AG10803 (cell line): Measurements from ENCODE around the gene TOP1.

Source experiments
- DNase-seq: peaks from one replicate; pipeline ENCODE4 v3.0.0; 2010; ENCODE audit warnings: low read depth
- H3K4me3 ChIP-seq: 2 replicates; pipeline ENCODE4 v1.5.1; 2011; ENCODE audit warnings: mild to moderate bottlenecking, low read length, control low read depth
- TF ChIP-seq, protein P1 (sequence below): conservative IDR thresholded peaks from 2 replicates; pipeline ENCODE4 v1.5.1; 2011; ENCODE audit warnings: mild to moderate bottlenecking, low read length, control low read depth, inconsistent platforms

TOP1 gene

DNA sequence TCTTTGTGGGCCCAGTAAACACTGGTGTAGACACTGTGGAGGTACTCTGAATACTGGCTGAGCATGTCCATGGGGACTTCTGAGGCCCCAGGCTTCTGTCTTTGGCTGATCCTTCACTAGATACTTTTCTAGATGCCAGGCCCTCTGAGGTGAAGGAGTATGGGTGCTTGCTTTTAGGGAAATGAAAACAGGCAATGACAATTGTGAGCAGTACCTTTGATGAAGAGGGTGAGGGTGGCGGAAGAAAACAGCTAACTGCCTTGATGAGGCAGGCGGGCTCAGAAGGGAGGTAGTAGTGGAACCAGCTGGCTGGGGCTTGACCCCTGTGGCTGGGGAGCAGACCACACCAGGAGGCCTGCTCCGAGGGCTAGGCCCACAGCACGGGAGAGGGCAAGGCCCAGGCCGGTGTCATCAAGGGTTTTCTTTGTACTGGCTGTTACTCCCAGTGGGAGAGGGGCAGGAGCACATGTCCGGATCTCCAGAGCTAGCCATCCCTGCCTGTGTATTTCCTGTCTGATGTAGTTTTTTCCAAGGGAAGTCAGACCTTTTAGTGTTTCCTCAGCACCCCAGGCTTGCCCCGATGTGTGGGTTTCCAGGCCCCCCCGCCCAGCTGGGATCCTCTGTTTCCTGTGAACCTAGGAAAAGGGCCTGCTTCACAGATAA lies 112.7 kb downstream of the TOP1 start:
- no peak overlapping the region for H3K4me3 ChIP-seq

DNA sequence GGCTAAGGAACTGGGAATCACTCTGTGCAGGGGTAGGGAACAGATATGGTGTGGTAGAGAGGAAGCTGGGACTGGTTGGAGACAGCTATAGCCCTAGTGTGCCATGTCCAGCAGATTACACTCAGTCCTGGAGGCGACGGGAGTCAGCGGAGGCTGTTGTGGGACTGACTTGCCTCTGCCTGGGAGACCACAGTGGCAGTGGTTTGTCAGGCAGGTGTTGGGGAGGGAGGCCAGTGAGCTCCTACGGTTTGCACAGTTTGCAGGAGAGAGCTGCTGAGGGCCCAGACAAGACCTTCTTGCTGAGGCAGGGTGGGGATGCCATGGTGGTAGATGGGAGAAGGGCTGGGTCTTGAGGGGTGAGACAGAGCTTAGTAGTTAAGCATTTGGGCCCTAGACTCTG lies 113.6 kb downstream of the TOP1 start:
- TF ChIP-seq, protein P1, sequence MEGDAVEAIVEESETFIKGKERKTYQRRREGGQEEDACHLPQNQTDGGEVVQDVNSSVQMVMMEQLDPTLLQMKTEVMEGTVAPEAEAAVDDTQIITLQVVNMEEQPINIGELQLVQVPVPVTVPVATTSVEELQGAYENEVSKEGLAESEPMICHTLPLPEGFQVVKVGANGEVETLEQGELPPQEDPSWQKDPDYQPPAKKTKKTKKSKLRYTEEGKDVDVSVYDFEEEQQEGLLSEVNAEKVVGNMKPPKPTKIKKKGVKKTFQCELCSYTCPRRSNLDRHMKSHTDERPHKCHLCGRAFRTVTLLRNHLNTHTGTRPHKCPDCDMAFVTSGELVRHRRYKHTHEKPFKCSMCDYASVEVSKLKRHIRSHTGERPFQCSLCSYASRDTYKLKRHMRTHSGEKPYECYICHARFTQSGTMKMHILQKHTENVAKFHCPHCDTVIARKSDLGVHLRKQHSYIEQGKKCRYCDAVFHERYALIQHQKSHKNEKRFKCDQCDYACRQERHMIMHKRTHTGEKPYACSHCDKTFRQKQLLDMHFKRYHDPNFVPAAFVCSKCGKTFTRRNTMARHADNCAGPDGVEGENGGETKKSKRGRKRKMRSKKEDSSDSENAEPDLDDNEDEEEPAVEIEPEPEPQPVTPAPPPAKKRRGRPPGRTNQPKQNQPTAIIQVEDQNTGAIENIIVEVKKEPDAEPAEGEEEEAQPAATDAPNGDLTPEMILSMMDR: no peak
- no peak overlapping the region for H3K4me3 ChIP-seq
- DNase-seq: no peak

More for the DNA sequence above, 112.7 kb downstream of the TOP1 start:
- DNase-seq: peak; percentile 20
- TF ChIP-seq, protein P1: no peak

DNA sequence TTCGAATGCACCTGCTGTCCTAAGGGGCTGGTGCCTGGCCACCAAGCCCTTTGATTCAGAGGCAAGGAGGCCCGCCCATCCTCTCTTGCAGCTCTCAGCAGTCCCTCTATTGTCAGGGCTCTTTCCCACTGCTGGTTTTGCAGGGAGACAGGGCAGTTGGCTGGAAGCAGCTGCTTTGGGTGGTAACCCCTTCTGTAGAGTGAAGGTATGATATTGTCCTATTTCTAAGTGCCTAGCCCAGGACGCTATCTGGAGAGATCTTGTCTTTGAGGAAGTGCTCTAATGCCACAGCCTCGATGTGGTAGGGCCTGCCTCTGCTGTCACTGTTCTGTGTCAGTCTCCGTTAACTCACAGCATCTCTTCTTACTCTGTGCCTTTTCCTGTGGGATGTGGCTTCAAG lies 114.3 kb downstream of the TOP1 start:
- TF ChIP-seq, protein P1: no peak

DNA sequence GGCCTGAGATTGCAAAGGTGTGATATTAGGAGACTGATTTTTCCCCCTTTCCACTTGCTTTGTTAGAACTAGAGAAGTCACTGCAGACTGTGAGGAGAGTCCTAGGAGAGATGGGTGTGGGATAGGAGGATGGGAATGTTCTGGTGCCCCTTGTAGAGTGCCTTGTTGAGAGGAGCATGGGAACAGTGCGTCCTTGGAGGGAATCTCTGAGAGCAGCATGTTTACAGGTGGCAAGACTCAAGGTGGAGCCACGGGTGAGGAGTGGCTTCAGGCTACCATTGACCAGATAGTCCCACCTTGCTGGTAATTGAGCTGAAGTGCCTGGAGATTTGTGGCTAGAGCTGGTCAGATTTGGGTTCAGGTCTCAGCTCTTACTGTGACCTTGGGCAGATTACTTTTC lies 114.7 kb downstream of the TOP1 start:
- H3K4me3 ChIP-seq: no peak overlapping the region
- TF ChIP-seq, protein P1: no peak
- no peak for DNase-seq

More for the DNA sequence above, 114.3 kb downstream of the TOP1 start:
- no peak for DNase-seq
- H3K4me3 ChIP-seq: no peak overlapping the region

DNA sequence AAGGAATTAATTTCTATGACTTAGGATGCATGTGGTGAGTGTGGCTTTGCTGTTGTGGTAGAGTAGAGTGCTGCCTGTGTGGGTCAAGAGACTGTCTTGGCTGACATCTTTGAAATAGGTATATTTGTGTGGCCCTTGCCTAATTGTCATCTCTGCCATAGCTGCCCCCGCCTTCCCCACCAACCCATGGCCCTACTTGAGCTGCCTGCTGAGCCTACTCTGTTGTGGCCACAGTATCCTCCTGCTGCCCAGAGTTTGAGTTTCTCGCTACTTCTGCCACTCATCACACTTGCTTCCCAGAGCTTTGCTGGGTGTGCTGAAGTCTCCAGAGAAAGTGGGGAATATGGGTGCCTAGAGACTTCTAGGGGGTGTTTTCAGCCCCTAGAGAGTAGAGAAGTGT lies 116.7 kb downstream of the TOP1 start:
- no peak for DNase-seq
- TF ChIP-seq, protein P1: no peak
- H3K4me3 ChIP-seq: no peak overlapping the region

DNA sequence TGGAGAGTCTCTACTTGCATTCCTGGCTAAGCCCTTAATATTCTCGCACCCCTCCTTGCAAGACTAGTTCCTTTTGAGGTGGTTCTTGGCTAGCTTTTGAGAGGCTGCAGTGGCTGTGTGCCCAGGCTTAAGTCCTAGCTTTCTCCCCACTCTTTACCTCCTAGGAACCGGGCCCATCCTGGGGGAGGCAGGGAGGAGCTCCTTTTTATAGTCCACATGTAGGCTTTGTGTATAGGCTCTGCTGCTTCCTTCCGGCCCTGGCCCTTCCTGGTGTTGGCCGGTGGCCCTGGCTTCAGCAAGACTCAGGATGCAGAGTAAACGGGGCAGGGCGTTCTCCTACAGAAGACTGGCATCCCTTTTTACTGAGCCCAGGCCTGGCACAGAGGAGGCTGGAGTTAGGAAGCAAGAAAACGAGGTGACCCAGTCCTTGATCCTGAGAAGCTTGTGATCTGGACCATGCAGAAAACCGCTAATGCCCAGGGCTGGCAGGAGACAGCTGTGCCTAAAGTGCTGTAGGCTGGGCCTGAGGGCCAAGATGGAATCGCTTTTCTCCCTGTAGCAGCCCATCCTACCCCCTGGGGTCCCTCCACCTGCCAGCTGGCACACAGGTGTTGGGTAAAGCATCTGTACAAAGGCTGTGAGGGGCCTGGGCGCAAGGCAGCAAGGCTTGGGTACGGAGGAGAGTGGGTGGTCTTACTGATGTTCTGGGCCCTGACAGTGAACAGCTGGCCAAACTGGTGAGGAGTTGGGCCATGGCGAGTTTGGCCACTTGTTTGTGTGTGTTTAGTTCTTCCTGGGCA lies 117.4 kb downstream of the TOP1 start:
- TF ChIP-seq, protein P1: no peak
- peak; percentile 16 for DNase-seq
- H3K4me3 ChIP-seq: no peak overlapping the region

DNA sequence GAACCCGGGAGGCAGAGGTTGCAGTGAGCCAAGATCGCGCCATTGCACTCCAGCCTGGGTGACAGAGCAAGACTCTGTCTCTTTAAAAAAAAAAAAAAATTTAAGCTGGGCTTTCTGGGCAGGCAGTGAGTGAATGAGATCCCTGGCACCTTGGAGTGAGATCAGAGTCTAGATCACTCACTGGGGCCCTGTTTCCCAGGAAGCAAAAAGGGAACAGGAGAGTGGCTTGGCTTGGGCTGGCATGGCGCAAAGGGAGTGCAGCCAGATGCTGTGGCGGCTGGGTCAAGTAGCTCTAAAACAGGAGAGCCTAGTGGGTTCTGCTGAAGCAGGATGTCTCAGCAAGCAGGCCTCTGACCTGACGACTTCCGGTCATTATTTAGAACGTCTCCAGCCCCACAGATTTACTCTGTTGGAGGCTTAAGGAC lies 119.2 kb downstream of the TOP1 start:
- TF ChIP-seq, protein P1: no peak
- DNase-seq: no peak
- H3K4me3 ChIP-seq: no peak overlapping the region
